ENCODE results near the gene C5orf58. TPM values are rescaled to one million over a fixed set of nuclear protein-coding genes. Genes with fewer than 3 reads are reported as not detected.

Gene C5orf58, protein sequence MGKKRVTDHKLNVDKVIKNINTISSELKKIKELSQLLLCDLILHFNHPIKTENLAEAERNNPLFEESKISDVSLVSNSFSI
- total RNA-seq, result not detected
- not detected for polyA plus RNA-seq

DNA sequence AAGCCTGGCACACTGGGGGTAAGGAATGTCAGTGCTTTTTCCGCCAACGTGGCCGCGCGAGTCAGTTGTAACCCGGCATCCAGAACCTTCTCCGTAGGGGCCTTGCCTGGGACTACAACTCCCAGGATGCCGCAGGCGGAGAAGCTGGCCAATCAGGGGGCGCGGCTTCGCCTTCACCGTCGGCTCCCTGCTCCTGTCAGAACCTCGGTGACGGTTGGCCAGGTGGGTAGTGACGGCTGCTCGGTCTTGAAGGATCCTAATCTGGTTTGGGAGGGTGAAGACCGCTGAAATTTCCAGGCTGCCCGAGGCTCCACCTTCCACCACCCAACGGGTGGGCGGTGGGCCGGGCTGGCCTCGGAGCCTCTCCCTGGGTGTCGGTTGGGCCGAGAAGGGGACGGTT, at the start of gene C5orf58:
Gene C5orf58 (plus strand): TSS at position 200 of the 400 bp plus-strand sequence. CDS start 1,992 bp downstream, outside the sequence.
- no peaks in the 10 kb centered on the region for H3K27me3 ChIP-seq
- H3K36me3 ChIP-seq, result no peaks in the 10 kb centered on the region
- no peaks in the 10 kb centered on the region for H3K9me3 ChIP-seq
- DNase-seq, result no peak
- 90 to 96% methylated on average over 27 of the region's 27 CpGs for WGBS, 2 donors
- no peak within 1 kb of the TSS for H3K27ac ChIP-seq
- H3K4me1 ChIP-seq, result peaks cover 0 to 12% (median 3%) of the 10 kb centered on the region in 4 donors
- no peak for TF ChIP-seq POLR2A (IDR thresholded peaks at IDR 0.05)
- TF ChIP-seq, protein P1, sequence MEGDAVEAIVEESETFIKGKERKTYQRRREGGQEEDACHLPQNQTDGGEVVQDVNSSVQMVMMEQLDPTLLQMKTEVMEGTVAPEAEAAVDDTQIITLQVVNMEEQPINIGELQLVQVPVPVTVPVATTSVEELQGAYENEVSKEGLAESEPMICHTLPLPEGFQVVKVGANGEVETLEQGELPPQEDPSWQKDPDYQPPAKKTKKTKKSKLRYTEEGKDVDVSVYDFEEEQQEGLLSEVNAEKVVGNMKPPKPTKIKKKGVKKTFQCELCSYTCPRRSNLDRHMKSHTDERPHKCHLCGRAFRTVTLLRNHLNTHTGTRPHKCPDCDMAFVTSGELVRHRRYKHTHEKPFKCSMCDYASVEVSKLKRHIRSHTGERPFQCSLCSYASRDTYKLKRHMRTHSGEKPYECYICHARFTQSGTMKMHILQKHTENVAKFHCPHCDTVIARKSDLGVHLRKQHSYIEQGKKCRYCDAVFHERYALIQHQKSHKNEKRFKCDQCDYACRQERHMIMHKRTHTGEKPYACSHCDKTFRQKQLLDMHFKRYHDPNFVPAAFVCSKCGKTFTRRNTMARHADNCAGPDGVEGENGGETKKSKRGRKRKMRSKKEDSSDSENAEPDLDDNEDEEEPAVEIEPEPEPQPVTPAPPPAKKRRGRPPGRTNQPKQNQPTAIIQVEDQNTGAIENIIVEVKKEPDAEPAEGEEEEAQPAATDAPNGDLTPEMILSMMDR (IDR thresholded peaks at IDR 0.05), result no peak
- TF ChIP-seq EP300 (IDR thresholded peaks at IDR 0.05), result no peak
- TF ChIP-seq POLR2AphosphoS5 (IDR thresholded peaks at IDR 0.05), result no peak
- intact Hi-C loops (cut with DNase I), result no loop called here
- no peak within 1 kb of the TSS for H3K4me3 ChIP-seq

DNA sequence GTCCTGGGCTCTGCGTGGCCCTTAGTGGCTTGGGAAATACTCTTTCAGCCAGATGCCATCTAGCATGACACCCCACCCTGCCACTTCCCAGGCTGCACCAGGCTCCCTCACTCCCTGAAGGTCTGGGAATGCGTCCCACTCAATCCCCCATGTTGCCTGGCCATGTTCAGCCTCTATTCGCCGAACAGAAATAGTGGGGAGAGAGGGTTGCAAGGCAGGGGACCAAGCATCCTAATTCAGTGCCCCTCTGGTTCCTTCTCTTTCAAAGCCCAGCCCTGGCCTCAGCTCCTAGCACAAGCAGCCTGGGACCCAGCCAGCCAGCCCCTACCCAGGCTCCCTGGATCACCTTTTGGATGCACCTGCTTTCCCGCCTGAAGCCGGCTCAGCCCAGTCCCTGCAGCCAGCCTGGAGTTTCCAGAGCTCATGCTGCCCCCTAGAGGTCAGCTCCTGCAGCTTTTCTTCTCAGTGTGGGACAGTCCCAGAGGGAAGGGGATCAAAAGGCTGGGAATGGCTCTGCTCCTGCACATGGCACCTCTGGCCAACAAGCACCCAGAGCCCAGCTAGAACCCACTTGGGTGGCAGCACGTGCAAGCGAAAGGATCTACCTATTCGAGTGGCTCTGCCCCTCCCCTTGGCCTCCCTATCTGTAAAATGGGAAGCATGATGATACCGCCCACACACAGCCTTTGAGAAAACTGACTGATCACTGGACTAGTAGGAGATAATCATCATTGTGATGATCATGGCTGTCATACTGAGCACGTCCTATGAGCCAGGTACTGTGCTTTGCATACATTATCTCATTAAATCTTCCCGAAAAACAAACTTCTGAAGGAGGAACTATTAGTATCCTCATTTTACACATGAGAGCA, 48.7 kb upstream of the C5orf58 start:
- Histone ChIP-seq H3K4me1 (no peaks in the 10 kb centered on the region), H3K36me3 (no peaks in the 10 kb centered on the region), H3K4me3 (no peak overlapping the region), H3K27me3 (no peaks in the 10 kb centered on the region), H3K9me3 (no peaks in the 10 kb centered on the region), H3K27ac (no peak overlapping the region)
- DNase-seq, result no peak
- TF ChIP-seq EP300 (IDR thresholded peaks at IDR 0.05) (no peak), POLR2AphosphoS5 (IDR thresholded peaks at IDR 0.05) (no peak), POLR2A (IDR thresholded peaks at IDR 0.05) (no peak)
- TF ChIP-seq, protein P1 (IDR thresholded peaks at IDR 0.05), result peak in 3 of 4 experiments; percentile 13 to 52 (median 23)
- intact Hi-C loops (cut with DNase I), result no loop called here
- WGBS, 2 donors, result 51 to 58% methylated on average over 12 of the region's 12 CpGs

DNA sequence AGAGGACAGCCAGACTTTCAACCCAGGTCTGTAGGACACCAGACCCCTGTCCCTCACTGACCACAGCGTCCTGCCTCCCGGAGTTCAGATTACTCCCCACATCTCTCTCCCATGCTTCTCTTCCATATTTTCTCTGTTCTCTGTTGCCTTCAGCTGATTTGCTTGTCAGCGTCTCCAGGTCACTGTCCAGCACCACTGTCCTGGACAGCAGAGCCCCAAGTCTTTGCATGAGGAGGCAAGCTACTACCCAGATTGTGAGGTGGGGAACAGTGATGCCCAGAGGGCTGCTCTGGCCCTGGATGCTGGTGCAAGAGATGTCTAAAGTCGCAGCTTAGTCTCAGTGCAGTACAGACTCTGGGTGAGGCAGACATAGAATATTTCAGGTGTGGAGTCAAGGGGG, 48.0 kb upstream of the C5orf58 start:
- Histone ChIP-seq H3K9me3 (no peaks in the 10 kb centered on the region), H3K4me3 (no peak overlapping the region), H3K36me3 (no peaks in the 10 kb centered on the region), H3K27me3 (no peaks in the 10 kb centered on the region), H3K27ac (no peak overlapping the region), H3K4me1 (no peaks in the 10 kb centered on the region)
- WGBS, 2 donors, result 83 to 89% methylated on average over 4 of the region's 4 CpGs
- no peak for DNase-seq
- intact Hi-C loops (cut with DNase I), result no loop called here
- TF ChIP-seq, protein P1 (IDR thresholded peaks at IDR 0.05), result no peak
- TF ChIP-seq POLR2AphosphoS5 (IDR thresholded peaks at IDR 0.05) (no peak), POLR2A (IDR thresholded peaks at IDR 0.05) (no peak), EP300 (IDR thresholded peaks at IDR 0.05) (no peak)

DNA sequence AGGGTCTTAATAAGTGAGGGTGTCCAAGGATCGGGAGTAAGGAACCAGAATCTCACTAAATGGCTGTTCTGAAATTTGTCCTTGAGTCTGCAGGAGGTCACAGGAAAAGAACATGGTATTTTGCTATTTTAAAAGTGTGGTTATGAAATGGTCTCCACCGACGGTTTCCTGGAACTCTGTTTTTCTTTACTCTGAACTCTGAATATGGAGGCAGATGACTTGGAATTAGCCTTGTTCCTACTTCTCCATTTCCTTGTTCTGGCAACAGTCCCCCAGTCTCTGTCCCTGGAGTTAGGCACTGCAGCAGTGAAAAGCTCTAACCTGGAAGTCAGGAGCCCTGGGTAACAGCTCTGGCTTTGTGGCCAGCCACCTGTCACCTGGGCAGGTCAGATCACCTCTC, 46.6 kb upstream of the C5orf58 start:
- no peak overlapping the region for H3K27ac ChIP-seq
- H3K27me3 ChIP-seq, result no peaks in the 10 kb centered on the region
- H3K4me3 ChIP-seq, result no peak overlapping the region
- H3K9me3 ChIP-seq, result no peaks in the 10 kb centered on the region
- intact Hi-C loops (cut with DNase I), result no loop called here
- 62 to 72% methylated on average over 3 of the region's 3 CpGs for WGBS, 2 donors
- H3K36me3 ChIP-seq, result no peaks in the 10 kb centered on the region
- DNase-seq, result no peak
- TF ChIP-seq, protein P1 (IDR thresholded peaks at IDR 0.05), result no peak
- TF ChIP-seq POLR2AphosphoS5 (IDR thresholded peaks at IDR 0.05), result no peak
- TF ChIP-seq POLR2A (IDR thresholded peaks at IDR 0.05), result no peak
- TF ChIP-seq EP300 (IDR thresholded peaks at IDR 0.05), result no peak
- no peaks in the 10 kb centered on the region for H3K4me1 ChIP-seq
